DOHH2 (cell line): ENCODE measurements around the gene UBR3.
"Not testable (repeated sequence)": the region's sequence is repeated elsewhere in the genome, so short reads cannot be mapped to it uniquely, and the experiment has no call there.

ENCODE experiments used
- H3F3A ChIP-seq: fragments of 200-600 bp; sonication (generic), shearing (Covaris generic); 2 replicates; pipeline ENCODE4 v1.6.0; 2016; ENCODE audit warnings: antibody characterized with exemption, mild to moderate bottlenecking; ENCODE audit not compliant: control insufficient read depth, insufficient read depth
- H3K27ac ChIP-seq: fragments of 200-600 bp; sonication (generic); 2 replicates; pipeline ENCODE4 v1.5.1; 2014; ENCODE audit warnings: low read depth, mild to moderate bottlenecking, low read length, moderate library complexity
- H3K27me3 ChIP-seq: fragments of 200-600 bp; sonication (generic); 2 replicates; pipeline ENCODE4 v1.6.1; 2014; ENCODE audit warnings: mild to moderate bottlenecking, low read length, mixed read lengths; ENCODE audit not compliant: control insufficient read depth
- H3K36me3 ChIP-seq: fragments of 200-600 bp; sonication (generic); 2 replicates; pipeline ENCODE4 v1.6.1; 2014; ENCODE audit warnings: mild to moderate bottlenecking, low read length, moderate library complexity, mixed read lengths; ENCODE audit not compliant: control insufficient read depth
- H3K4me1 ChIP-seq: fragments of 200-600 bp; sonication (generic); 2 replicates; pipeline ENCODE4 v1.6.1; 2014; ENCODE audit warnings: mild to moderate bottlenecking, low read length, mixed read lengths; ENCODE audit not compliant: control insufficient read depth
- H3K4me2 ChIP-seq: fragments of 200-600 bp; sonication (generic); 2 replicates; pipeline ENCODE4 v1.6.0; 2014; ENCODE audit warnings: mild to moderate bottlenecking, low read length, moderate library complexity
- H3K4me3 ChIP-seq: fragments of 200-600 bp; sonication (generic); 2 replicates; pipeline ENCODE4 v1.5.1; 2014; ENCODE audit warnings: mild to moderate bottlenecking, low read length, mixed read lengths
- H3K79me2 ChIP-seq: fragments of 200-600 bp; sonication (generic); 2 replicates; pipeline ENCODE4 v1.6.1; 2014; ENCODE audit warnings: mild to moderate bottlenecking, low read length, mixed read lengths; ENCODE audit not compliant: control insufficient read depth
- H3K9me2 ChIP-seq: fragments of 200-600 bp; sonication (generic); replicated peaks from 2 replicates; pipeline ENCODE4 v1.6.1; 2014; ENCODE audit warnings: mild to moderate bottlenecking, low read length, mixed read lengths; ENCODE audit not compliant: control insufficient read depth
- H3K9me3 ChIP-seq: fragments of 200-600 bp; sonication (generic); 2 replicates; pipeline ENCODE4 v1.6.1; 2014; ENCODE audit warnings: antibody characterized with exemption, low read length, mixed read lengths; ENCODE audit not compliant: control insufficient read depth, insufficient read depth
- H4K20me1 ChIP-seq: fragments of 200-600 bp; sonication (generic); 2 replicates; pipeline ENCODE4 v1.6.0; 2014; ENCODE audit warnings: low read depth, mild to moderate bottlenecking, antibody characterized with exemption, low read length, moderate library complexity; ENCODE audit not compliant: control insufficient read depth, insufficient read depth
- EZH2phosphoT487 ChIP-seq: fragments of 200-600 bp; sonication (generic); IDR thresholded peaks from 2 replicates; pipeline ENCODE4 v1.6.1; 2017; ENCODE audit warnings: borderline replicate concordance, mild to moderate bottlenecking, antibody characterized with exemption, low read length, moderate library complexity, mixed read lengths
- TF ChIP-seq, protein P1 (sequence below): fragments of 200-600 bp; sonication (generic); IDR thresholded peaks from one replicate; pipeline ENCODE4 v1.5.1; 2014; ENCODE audit warnings: antibody characterized with exemption, mild to moderate bottlenecking, low read depth, low read length; ENCODE audit not compliant: poor library complexity, severe bottlenecking

The UBR3 gene

DNA sequence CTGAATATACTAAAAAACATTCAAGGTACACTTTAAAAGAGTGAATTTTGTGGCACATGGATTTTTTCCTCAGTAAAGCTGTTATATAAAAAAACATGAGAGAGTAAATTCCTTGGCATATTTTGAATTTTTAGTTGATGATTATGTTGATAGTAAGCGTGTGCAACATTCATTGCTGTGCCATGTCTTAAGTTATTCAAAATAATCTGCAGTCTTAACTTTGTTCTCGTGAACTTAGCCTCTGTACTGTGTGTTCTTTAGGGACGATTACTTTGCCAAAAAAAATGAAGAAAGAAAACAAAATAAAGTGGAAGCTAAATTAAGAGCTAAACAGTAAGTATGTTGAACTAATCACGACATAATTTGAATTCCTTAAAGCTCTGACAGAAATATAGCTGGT lies 19.0 kb upstream of the UBR3 start:
- H3K27ac ChIP-seq = no peak overlapping the region
- no peak overlapping the region for H3K4me2 ChIP-seq
- no peaks in the 10 kb centered on the region for H3K27me3 ChIP-seq
- H4K20me1 ChIP-seq = no peaks in the 10 kb centered on the region
- H3K9me3 ChIP-seq = no peaks in the 10 kb centered on the region
- peaks cover 82% of the 10 kb centered on the region for H3K36me3 ChIP-seq
- H3K4me3 ChIP-seq = no peak overlapping the region
- H3K9me2 ChIP-seq = no peaks in the 10 kb centered on the region
- TF ChIP-seq, protein P1, sequence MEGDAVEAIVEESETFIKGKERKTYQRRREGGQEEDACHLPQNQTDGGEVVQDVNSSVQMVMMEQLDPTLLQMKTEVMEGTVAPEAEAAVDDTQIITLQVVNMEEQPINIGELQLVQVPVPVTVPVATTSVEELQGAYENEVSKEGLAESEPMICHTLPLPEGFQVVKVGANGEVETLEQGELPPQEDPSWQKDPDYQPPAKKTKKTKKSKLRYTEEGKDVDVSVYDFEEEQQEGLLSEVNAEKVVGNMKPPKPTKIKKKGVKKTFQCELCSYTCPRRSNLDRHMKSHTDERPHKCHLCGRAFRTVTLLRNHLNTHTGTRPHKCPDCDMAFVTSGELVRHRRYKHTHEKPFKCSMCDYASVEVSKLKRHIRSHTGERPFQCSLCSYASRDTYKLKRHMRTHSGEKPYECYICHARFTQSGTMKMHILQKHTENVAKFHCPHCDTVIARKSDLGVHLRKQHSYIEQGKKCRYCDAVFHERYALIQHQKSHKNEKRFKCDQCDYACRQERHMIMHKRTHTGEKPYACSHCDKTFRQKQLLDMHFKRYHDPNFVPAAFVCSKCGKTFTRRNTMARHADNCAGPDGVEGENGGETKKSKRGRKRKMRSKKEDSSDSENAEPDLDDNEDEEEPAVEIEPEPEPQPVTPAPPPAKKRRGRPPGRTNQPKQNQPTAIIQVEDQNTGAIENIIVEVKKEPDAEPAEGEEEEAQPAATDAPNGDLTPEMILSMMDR = no peak
- no peak for TF ChIP-seq EZH2phosphoT487
- peaks cover 19% of the 10 kb centered on the region for H3K4me1 ChIP-seq
- H3F3A ChIP-seq = peaks cover 34% of the 10 kb centered on the region
- H3K79me2 ChIP-seq = peaks cover 23% of the 10 kb centered on the region

DNA sequence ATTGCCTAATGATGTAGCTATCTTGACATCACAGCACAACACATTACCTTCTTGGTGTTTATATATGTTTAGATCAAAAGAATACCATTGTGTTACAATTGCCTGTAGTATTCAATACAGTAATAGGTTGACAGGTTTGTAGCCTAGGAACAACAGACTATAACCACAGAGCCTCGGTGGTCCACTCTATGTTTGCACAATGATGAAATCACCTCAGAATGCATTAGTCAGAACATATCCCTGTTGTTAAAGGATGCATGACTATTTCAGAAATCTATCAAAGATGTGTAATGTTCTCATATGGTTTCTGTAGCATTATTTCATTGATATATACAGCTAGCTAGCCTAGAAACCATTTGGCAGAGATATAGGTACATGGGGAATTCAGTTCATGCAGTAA lies 11.4 kb upstream of the UBR3 start:
- no peak for TF ChIP-seq EZH2phosphoT487
- TF ChIP-seq, protein P1 = no peak
- H3K4me1 ChIP-seq = no peaks in the 10 kb centered on the region
- no peaks in the 10 kb centered on the region for H3K27me3 ChIP-seq
- no peak overlapping the region for H3K27ac ChIP-seq
- no peaks in the 10 kb centered on the region for H4K20me1 ChIP-seq
- H3K9me3 ChIP-seq = no peaks in the 10 kb centered on the region; the same call in 1 of the 2 replicates
- H3K4me3 ChIP-seq = no peak overlapping the region
- H3K79me2 ChIP-seq = peaks cover 21% of the 10 kb centered on the region
- peaks cover 32% of the 10 kb centered on the region for H3F3A ChIP-seq
- H3K36me3 ChIP-seq = peaks cover 83% of the 10 kb centered on the region
- H3K9me2 ChIP-seq = no peaks in the 10 kb centered on the region
- H3K4me2 ChIP-seq = no peak overlapping the region

GRCh38 chr2:169816961-169817360 lies 10.3 kb upstream of the UBR3 start:
- H3F3A ChIP-seq = peaks cover 22% of the 10 kb centered on the region
- peaks cover 32% of the 10 kb centered on the region for H3K79me2 ChIP-seq
- not testable (repeated sequence) for H3K9me3 ChIP-seq, H3K4me3 ChIP-seq, H3K9me2 ChIP-seq, H3K27ac ChIP-seq, H3K27me3 ChIP-seq, H3K4me2 ChIP-seq, H3K4me1 ChIP-seq, H4K20me1 ChIP-seq
- peaks cover 83% of the 10 kb centered on the region for H3K36me3 ChIP-seq

DNA sequence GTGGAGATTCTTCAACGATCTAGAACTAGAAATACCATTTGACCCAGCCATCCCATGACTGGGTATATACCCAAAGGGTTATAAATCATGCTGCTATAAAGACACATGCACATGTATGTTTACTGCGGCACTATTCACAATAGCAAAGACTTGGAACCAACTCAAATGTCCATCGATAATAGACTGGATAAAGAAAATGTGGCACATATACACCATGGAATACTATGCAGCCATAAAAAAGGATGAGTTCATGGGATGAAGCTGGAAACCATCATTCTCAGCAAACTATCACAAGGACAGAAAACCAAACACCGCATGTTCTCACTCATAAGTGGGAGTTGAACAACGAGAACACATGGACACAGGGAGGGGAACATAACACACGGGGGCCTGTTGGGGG lies 9.9 kb upstream of the UBR3 start:
- not testable (repeated sequence) for H3K9me2 ChIP-seq, H3K27ac ChIP-seq, H4K20me1 ChIP-seq, H3K4me1 ChIP-seq, H3K4me2 ChIP-seq, H3K27me3 ChIP-seq, H3K4me3 ChIP-seq, H3K9me3 ChIP-seq
- Histone ChIP-seq H3F3A (peaks cover 19% of the 10 kb centered on the region; the same call in 1 of the 2 replicates), H3K36me3 (peaks cover 83% of the 10 kb centered on the region), H3K79me2 (peaks cover 36% of the 10 kb centered on the region)
